HL-60 (cell line): ENCODE measurements around the gene BCL3.

Experiments
- GABPA ChIP-seq: IDR thresholded peaks from 2 replicates; pipeline ENCODE4 v1.6.1; 2012; ENCODE audit warnings: low read depth
- POLR2AphosphoS5 ChIP-seq: IDR thresholded peaks from 2 replicates; pipeline ENCODE4 v1.6.1; 2012; ENCODE audit warnings: low read depth
- TF ChIP-seq, protein P1 (sequence below): IDR thresholded peaks from one replicate; pipeline ENCODE4 v1.5.1; 2011; ENCODE audit warnings: low read length, control low read depth, inconsistent platforms; ENCODE audit not compliant: insufficient read depth

DNA sequence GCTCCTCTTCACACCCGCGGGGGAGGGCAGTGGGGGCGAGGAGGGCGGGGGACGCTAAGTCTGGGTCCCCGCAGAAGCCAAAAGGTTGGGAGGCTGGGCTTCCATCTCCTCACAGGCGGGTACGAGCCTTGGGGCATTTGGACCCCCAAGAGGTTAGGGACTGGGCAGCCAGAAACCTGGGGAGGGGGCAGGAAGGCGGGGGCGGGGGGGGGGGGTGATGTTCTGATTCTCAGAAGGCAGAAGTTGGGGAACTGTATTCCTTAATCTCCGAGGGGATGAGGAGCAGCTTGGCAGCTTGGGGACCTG, 5.1 kb downstream of the BCL3 start:
- TF ChIP-seq, protein P1, sequence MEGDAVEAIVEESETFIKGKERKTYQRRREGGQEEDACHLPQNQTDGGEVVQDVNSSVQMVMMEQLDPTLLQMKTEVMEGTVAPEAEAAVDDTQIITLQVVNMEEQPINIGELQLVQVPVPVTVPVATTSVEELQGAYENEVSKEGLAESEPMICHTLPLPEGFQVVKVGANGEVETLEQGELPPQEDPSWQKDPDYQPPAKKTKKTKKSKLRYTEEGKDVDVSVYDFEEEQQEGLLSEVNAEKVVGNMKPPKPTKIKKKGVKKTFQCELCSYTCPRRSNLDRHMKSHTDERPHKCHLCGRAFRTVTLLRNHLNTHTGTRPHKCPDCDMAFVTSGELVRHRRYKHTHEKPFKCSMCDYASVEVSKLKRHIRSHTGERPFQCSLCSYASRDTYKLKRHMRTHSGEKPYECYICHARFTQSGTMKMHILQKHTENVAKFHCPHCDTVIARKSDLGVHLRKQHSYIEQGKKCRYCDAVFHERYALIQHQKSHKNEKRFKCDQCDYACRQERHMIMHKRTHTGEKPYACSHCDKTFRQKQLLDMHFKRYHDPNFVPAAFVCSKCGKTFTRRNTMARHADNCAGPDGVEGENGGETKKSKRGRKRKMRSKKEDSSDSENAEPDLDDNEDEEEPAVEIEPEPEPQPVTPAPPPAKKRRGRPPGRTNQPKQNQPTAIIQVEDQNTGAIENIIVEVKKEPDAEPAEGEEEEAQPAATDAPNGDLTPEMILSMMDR = no peak
- TF ChIP-seq GABPA (no peak), POLR2AphosphoS5 (no peak)
